ENCODE data around the gene GOSR2. TPM values are rescaled to one million over a fixed set of nuclear protein-coding genes. Genes with fewer than 3 reads are reported as not detected.

The GOSR2 gene
- total RNA-seq, 2 donors from 2014 or later, result 30.9 to 94.8 TPM

GRCh38 chr17:46963571-46963970 lies 40.6 kb downstream of the GOSR2 start:
- H3K36me3 ChIP-seq, result no peaks in the 10 kb centered on the region
- H3K27me3 ChIP-seq (replicated peaks; ENCODE audit: insufficient read depth), result no peaks in the 10 kb centered on the region
- H3K4me3 ChIP-seq, result no peak overlapping the region
- no peak for TF ChIP-seq CTCF (IDR thresholded peaks at IDR 0.05)
- no peak for ATAC-seq (ENCODE audit: insufficient number of reproducible peaks, low FRiP score, low read depth)
- H3K9me3 ChIP-seq, result no peaks in the 10 kb centered on the region
- no peaks in the 10 kb centered on the region for H3K4me1 ChIP-seq (ENCODE audit: control insufficient read depth in 1 of 2, low read depth in 2 of 2)
- no peak overlapping the region for H3K27ac ChIP-seq
- DNase-seq (ENCODE audit: low spot score), result no peak

DNA sequence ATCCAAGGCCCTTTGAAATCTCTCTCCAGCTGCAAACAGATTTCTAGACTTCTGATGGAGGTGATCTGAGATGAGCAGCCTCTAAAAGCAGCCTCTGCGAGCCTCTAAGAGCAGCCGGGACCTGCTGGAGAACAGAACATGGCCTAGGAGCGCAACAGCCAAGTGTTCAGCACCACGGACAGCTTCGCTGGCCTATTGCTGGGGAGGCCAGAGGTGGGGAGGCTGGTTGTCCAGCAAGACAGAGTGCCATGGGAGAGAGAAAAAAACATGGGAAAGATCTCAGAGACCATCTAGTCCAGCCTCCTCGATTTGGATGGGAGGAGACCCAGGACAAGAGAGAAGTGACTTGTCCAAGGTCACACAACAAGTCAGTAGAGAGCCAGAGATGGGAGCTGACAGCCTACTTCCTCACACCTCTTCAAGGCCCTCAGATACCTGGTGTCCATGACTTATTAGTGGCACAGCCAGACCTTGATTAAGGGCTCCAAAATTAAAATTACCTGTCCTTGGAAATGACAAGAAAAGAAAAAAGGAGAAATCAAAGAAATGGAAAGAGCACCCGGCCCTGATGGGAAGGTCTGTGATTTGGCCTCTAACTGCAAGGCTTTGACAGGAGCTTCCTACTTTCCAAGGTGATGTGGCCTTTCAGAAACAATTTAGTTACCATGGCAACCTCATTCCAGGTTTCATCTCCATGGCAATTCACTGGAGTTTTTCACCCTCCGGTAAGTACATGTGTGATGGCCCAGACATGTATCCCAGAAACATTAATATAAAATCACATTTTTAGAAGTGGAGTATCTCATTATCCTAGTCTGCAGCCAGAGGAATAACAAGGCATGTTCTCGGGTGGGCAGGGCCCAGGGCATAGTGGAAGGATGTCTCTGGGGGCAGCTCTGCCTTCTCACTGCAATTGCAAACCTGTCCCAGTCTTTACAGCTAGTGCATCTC lies 41.6 kb downstream of the GOSR2 start:
- Histone ChIP-seq H3K9me3 (no peaks in the 10 kb centered on the region), H3K4me1 (ENCODE audit: control insufficient read depth in 1 of 2, low read depth in 2 of 2) (no peaks in the 10 kb centered on the region), H3K27ac (no peak overlapping the region), H3K27me3 (replicated peaks; ENCODE audit: insufficient read depth) (no peaks in the 10 kb centered on the region), H3K4me3 (no peak overlapping the region), H3K36me3 (no peaks in the 10 kb centered on the region)
- TF ChIP-seq CTCF (IDR thresholded peaks at IDR 0.05), result no peak
- DNase-seq (ENCODE audit: low spot score) (no peak), ATAC-seq (ENCODE audit: insufficient number of reproducible peaks, low FRiP score, low read depth) (no peak)

GRCh38 chr17:46968224-46968834 lies 45.4 kb downstream of the GOSR2 start:
- Histone ChIP-seq H3K36me3 (no peaks in the 10 kb centered on the region), H3K4me3 (no peak overlapping the region), H3K27me3 (replicated peaks; ENCODE audit: insufficient read depth) (no peaks in the 10 kb centered on the region), H3K4me1 (ENCODE audit: control insufficient read depth in 1 of 2, low read depth in 2 of 2) (no peaks in the 10 kb centered on the region), H3K9me3 (no peaks in the 10 kb centered on the region), H3K27ac (no peak overlapping the region)
- no peak for ATAC-seq (ENCODE audit: insufficient number of reproducible peaks, low FRiP score, low read depth)
- DNase-seq (ENCODE audit: low spot score), result no peak
- TF ChIP-seq CTCF (IDR thresholded peaks at IDR 0.05), result no peak

DNA sequence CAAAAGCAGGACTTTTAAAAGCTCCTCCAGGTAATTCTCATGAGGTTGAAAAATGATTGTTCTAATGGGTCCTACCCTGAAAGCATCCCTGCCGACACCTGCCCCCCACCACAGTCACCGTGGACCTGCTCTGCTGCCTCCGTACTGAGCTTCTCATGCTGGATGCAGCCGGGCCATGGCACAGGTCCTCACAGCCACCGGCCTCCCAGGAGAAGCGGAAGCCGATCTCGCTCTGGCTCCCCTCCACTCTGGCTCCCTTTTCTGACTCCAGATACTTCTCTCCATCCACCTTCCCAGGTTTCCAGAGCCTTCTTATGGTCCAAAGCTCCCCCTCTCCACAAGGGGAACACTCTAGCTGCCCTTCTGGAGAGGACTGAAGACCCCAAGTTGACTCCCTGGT lies 45.9 kb downstream of the GOSR2 start:
- H3K36me3 ChIP-seq, result no peaks in the 10 kb centered on the region
- DNase-seq (ENCODE audit: low spot score) (no peak), ATAC-seq (ENCODE audit: insufficient number of reproducible peaks, low FRiP score, low read depth) (no peak)
- no peaks in the 10 kb centered on the region for H3K4me1 ChIP-seq (ENCODE audit: control insufficient read depth in 1 of 2, low read depth in 2 of 2)
- no peak for TF ChIP-seq CTCF (IDR thresholded peaks at IDR 0.05)
- H3K27me3 ChIP-seq (replicated peaks; ENCODE audit: insufficient read depth), result no peaks in the 10 kb centered on the region
- no peak overlapping the region for H3K27ac ChIP-seq
- no peaks in the 10 kb centered on the region for H3K9me3 ChIP-seq
- H3K4me3 ChIP-seq, result no peak overlapping the region

DNA sequence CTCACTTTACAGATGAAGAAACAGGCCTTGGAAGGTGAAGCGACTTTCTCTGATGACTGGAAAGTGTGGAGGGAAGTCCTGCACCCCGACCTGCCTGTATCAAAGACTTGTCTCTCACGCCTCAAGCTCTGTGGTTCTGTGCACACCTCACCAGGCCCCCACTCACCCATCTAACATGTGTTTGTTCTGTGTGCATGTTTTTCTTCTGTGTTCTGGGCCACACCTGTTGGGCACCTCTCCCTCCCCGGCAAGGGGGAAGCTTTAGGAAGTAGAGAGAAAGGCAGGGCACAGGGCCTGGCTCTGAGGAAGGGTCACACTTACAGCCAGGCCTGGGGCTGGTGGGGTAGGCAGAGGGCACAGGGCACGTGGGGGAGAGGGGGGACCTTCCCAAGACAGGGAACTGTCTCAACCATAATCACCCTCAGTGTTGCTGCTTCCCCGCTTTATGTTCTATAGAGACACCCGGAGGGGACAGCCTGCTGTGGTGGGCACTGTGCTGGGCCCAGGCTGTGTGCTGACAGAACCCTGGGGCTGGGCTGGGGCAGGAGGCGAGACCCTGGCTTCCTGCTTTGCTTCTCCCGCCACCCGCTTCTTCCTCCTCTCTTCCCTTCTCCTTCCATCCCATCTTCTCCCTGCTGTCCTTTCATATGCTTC lies 48.8 kb downstream of the GOSR2 start:
- Histone ChIP-seq H3K4me1 (ENCODE audit: control insufficient read depth in 1 of 2, low read depth in 2 of 2) (no peaks in the 10 kb centered on the region), H3K27me3 (replicated peaks; ENCODE audit: insufficient read depth) (no peaks in the 10 kb centered on the region), H3K4me3 (no peak overlapping the region), H3K36me3 (no peaks in the 10 kb centered on the region), H3K9me3 (no peaks in the 10 kb centered on the region), H3K27ac (no peak overlapping the region)
- DNase-seq (ENCODE audit: low spot score), result no peak
- no peak for TF ChIP-seq CTCF (IDR thresholded peaks at IDR 0.05)
- ATAC-seq (ENCODE audit: insufficient number of reproducible peaks, low FRiP score, low read depth), result no peak
